GM19193 (cell line): ENCODE results near the gene GTF2F1.

Experiments used
- POLR2A ChIP-seq: IDR thresholded peaks from 4 replicates; pipeline ENCODE4 v1.6.1; 2011; ENCODE audit not compliant: insufficient read depth, insufficient read length; ENCODE audit errors: extremely low read depth

The GTF2F1 gene

DNA sequence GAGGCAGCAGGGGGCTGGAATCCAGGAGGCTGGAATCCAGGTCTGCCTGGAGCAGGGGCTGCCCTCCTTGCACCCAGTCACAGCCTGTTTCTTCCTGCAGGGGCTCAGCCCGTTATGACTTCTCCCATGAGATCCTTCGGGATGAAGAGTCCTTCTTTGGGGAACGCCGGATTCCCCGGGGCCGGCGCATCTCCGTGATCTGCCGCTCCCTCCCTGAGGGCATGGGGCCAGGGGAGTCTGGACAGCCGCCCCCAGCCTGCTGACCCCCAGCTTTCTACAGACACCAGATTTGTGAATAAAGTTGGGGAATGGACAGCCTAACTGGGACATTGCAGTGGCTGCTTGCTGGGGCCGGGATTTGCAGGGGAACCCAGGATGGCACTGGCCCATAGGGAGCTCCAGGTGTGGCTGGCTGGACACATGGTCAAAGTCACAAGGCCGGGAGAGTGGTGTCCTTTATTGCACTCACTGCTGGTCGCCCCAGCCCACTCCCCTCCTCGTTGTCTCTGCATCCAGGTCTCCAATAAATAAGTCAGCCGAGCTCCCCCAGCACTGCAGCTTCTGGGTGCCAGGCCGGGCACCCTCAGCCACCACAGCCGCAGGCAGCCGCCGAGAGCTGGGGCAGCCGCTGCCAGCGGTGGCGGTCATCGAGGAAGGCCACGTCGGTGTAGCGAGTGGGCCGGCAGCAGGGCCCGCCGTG, 18.1 kb downstream of the GTF2F1 start:
- no peak for TF ChIP-seq POLR2A

DNA sequence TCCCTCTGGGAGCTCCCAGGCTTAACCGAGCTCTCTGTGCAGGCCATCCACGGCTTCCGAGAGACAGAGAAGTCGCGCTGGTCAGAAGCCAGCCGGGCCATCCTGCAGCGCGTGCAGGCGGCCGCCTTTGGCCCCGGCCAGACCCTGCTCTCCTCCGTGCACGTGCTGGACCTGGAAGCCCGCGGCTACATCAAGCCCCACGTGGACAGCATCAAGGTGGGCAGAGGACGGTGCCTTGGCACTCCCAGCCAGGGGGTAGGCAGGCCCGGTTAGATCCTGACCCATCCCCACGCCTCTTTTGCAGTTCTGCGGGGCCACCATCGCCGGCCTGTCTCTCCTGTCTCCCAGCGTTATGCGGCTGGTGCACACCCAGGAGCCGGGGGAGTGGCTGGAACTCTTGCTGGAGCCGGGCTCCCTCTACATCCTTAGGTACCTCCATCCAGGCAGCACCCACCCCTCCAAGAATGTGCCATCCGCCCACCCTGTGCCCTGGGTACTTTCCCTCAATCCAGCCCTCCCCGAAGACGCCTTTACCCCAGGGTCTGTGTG, 18.7 kb downstream of the GTF2F1 start:
- TF ChIP-seq POLR2A = no peak

DNA sequence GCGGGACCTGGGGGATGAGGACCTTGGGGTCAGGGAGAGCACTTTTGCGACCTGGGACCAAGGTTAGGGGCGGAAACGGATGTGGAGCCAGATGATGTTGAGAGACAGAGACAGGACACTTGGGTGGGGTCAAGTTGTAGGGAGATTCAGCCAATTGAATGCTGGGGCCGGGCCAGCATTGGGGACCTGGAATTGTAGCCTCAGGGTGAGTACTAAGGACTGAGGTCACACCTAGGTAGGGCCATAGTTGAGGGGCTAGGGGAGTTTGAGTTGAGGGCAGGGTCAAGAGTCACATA, 19.2 kb downstream of the GTF2F1 start:
- TF ChIP-seq POLR2A = no peak

DNA sequence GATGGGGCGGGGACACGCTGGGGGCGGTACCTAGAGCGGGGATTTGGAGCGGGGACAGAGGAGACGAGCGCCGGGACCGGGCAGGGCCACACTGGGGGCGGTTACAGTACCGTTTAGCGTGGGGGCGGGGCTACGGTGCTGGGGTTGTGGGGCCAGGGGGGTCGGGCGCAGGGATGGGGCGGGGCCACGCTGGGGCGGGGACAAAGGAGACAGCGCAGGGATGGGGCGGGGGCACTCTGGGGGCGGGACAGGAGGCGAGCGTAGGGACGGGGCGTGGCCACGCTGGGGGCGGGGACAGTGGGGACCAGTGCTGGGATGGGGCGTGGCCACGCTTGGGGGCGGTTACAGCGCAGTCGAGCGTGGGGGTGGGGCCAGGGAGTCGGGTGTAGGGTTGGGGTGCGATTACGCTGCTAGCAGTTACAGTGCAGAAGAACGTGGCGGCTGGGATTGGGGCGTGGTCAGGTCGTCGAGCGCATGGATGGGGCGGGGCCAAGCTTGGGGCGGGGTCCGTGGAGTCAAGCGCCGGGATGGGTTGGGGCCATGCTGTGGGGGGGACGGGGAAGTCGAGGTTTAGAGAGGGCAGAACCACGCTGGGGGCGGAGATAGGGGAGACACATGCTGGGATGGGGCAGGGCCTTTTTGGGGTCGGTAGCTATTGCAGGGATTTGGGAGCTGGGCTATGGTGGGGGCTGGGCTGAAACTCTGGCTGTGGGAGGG, 19.7 kb downstream of the GTF2F1 start:
- TF ChIP-seq POLR2A = no peak

DNA sequence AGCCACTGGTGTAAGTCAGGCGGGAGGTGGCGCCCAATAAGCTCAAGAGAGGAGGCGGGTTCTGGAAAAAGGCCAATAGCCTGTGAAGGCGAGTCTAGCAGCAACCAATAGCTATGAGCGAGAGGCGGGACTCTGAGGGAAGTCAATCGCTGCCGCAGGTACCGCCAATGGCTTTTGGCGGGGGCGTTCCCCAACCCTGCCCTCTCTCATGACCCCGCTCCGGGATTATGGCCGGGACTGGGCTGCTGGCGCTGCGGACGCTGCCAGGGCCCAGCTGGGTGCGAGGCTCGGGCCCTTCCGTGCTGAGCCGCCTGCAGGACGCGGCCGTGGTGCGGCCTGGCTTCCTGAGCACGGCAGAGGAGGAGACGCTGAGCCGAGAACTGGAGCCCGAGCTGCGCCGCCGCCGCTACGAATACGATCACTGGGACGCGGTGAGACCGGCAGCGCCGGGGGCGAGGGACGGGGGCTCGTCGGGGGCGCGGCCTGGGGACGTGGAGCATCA, 20.3 kb downstream of the GTF2F1 start, which contains the start of gene ALKBH7:
Gene ALKBH7 (plus strand): TSS at position 201 of the 502 bp plus-strand sequence. CDS start 27 bp downstream, at position 228.
- peak; percentile 57 for TF ChIP-seq POLR2A

DNA sequence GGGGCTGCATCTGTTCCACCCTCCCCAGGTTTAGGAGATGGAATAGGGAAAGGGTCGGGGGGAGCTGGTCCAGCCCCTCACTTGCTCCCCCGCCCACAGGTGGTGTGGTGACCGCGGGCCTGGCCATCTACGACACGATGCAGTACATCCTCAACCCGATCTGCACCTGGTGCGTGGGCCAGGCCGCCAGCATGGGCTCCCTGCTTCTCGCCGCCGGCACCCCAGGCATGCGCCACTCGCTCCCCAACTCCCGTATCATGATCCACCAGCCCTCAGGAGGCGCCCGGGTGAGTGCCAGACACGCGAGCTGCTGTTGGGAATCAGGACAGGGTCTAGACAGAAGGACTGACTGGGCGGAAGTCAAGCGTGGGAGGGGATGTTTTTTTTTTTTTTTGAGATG, 28.6 kb downstream of the GTF2F1 start:
- TF ChIP-seq POLR2A = no peak

DNA sequence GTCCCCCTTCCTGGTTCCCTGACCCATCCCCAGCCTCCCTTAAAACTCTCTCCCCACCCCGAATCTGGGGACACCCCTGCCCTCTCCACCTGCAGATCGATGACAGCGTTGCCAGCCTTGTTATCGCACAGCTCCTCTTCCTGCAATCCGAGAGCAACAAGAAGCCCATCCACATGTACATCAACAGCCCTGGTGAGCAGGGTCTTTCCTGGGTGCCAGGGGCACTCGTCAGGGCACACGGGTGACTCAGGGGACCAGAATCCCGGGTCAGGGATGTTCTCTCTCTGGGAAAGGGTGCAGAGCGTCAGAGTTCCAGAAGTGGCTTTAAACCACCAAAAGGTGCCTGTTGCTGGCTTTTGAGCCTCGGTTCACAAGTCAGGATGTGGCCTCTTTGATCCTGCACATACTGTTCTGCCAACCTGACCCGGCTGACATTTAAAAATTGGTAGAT, 30.6 kb downstream of the GTF2F1 start:
- TF ChIP-seq POLR2A = no peak

DNA sequence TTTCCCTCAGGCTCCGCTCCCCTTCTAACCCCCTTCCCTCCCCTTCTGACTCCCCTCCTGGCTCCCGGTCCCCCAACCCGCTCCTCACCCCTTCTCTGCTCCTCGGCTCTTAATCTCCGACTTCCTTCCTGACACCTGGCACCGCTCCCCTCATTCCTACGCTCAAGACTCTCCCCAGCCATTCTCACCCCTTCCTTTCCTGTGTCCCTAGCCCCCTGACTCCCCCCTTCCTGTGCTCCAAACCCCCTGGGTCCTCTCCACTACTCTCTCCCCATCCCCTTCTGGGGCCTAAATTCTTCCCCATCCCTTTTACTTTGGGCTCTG, 31.0 kb downstream of the GTF2F1 start:
- no peak for TF ChIP-seq POLR2A

DNA sequence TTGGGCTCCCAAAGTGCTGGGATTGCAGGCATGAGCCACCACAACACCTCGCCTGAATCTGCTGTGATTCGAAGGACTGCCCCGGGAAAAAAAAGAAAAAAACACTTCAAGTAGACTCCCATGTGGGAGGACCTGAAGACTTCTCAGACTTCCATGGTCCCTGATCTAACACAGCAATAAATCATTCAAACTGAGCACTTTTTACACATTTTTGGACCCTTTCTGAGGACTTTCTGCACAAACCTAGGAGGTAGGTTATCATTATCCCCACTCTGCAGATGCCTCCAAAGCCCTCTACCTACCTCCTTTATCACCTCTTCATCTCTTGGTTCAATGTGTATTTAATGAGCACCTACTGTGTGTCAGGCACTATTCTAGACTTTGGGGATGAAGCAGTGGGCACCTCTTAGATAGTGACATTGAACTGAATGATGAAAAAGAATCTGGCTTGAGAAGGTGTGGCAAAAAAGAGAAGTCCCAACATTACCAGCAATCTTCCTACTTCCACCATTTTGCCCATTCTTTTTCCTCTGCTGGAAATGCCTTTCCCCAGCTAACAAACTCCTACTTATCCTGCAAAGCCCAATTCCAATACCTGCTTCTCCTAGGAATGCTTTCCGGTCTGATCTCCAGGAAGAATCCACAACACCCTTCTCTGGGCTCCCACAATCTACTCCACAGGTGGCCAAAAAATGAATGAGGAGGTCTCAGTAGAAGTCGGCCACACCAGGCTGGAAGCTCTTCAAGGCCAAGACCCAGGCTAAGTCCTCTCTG, 33.2 kb downstream of the GTF2F1 start:
- TF ChIP-seq POLR2A = no peak

DNA sequence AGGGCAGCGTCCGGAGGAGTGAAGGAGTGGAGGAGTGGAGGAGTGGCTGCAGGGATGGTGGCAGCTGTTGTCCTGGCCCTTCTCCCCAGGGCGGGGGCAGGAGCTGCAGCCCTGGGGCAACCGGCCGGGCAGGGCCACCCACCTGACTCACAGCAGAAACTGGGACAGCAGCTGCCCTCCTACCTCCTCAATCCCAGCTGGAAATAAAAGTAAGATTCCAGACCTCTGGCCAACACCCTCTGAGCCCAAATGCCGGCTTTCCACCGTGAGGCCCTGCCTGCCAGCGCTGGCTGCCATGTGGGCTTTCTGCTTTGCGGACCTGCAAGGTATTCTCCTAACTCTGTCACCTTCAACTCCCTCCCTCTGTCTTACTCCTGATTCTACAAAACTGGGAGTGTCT, 35.0 kb downstream of the GTF2F1 start:
- TF ChIP-seq POLR2A = no peak

DNA sequence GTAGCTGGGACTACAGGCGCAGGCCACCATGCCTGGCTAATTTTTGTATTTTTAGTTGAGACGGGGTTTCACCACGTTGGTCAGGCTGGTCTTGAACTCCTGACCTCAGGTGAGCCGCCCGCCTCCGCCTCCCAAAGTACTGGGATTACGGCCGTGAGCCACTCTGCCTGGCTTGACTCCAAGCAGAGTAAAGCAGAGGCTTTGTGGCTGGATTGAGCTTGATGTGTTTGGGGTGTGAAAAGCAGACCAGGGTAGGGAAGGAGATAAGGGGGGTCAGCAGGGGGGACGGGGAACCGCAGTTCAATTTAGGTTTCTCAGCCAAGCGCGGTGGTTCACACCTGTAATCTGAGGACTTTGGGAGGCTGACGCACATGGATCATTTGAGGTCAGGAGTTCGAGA, 35.8 kb downstream of the GTF2F1 start:
- TF ChIP-seq POLR2A = no peak

DNA sequence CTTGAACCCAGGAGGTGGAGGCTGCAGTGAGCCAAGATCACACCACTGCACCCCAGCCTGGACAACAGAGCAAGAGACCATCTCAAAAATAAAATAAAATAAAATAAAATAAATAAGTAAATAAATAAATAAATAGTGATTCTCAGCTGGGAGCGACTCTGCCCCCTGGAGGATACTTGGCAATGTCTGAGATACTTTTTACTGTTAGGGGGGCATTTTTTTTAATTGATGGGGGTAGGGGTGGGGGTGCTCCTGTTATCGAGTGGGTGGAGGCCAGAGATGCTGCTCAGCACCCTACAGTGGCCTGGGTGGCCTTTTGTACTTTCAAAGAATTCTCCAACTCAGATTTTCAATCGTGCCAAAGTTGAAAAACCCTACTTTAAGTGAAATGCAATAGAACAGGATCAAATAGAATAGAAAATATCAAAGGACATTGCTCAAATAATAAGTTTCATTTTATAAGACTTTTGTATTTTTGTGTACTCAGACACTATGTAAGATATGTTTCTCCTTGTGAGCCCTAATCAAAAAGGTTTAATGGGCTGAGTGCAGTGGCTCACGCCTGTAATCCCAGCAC, 38.8 kb downstream of the GTF2F1 start:
- no peak for TF ChIP-seq POLR2A

DNA sequence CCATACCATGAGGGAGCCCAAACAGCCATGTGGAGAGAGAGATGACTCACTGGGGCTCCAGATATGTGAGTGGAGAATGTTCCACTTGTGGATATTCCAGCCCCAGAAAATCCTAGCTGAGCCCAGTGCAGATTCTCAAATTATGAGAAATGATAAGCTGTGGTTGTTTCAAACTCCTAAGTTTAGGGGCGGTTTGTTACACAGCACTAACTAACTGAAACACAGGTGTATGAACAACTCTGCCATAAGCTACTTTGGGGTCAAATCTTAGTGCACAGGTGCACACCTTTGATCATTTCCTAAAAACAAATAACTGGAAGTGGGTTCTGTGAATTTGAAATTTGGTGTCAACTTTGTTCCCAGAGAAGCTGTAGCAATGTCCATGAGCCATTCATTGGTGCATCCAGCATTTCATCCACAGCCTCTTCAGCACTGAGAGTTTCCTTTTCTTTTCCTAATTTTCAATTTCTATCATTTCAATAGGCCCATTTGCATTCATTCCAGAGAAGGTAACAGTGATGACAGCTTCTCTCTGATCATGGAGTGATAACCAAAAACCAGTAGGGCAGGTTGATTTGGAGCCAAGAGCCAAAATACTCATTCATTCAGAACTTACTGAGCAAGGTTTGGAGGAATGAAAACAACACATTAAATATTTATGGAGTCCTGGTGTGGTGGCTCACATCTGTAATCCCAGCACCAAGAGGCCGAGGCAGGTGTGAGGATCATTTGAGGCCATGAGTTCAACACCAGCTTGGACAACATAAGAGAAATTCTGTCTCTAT, 40.4 kb downstream of the GTF2F1 start:
- no peak for TF ChIP-seq POLR2A

DNA sequence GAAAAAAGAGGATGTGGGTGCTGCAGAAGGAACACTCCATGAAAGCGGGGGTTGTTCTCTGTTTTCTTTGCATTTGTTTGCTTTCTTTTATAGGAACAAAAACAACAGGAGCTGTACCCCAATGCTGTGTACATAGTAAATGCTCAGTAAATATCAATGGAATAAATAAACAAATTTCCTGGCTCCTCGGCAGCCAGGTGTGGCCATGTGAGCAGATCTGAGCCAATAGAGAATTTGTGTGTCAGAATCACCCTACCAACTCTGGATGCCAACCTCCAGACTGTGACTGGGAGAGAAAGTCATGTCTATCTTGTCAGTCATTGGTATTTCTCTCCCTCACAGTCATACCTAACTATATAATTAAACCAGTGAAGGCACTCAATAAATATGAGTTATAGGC, 42.3 kb downstream of the GTF2F1 start:
- TF ChIP-seq POLR2A = no peak
